Measurements from ENCODE around the gene NAALADL2.

The NAALADL2 gene

GRCh38 chr3:175620093-175620492, 761.0 kb downstream of the NAALADL2 start:
- no peak for DNase-seq

DNA sequence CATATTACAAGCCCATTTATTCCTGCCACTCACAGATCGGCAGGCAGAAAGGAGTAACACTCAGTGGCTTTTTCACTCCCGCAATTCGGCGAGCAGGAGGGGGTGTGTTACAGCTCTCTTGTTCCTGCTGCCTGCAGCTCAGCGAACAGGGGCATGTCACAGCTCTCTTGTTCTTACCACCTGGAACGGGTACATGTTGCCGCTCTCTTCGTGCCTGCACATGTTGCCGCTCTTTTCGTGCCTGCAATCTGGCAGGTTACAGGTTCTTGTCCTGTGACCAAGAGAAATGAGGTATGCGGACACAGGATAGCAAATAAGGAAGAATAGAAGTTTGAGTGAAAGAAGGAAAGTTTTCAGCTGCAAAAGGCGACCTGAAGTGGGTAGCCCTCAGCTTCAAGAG, 761.4 kb downstream of the NAALADL2 start:
- DNase-seq: no peak

- no peak for DNase-seq
Measured at GRCh38 chr3:175640958-175641357, 781.8 kb downstream of the NAALADL2 start.

- DNase-seq: no peak
Measured at GRCh38 chr3:175646865-175647264, 787.7 kb downstream of the NAALADL2 start.

GRCh38 chr3:175648899-175649298, 789.8 kb downstream of the NAALADL2 start:
- no peak for DNase-seq

- DNase-seq: no peak
Measured at GRCh38 chr3:175651716-175652115, 792.6 kb downstream of the NAALADL2 start.

DNA sequence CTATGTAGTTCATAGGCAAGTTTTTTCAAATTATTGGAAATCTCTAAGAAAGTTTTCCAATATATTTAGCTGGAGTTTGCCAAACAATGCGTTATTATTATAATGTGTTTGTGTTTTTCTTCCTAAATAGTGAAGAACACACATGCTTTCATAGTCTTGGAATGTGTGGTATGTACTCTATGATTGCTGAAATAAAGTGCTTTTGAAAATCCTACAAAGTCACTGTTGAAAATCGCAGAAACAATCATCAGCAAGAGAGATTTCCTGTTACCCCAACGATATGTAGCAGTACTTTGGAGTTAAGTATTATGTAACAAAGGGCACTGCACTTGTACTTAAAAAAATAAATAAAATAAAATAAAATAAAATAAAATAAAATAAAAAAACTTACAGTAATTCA, 796.2 kb downstream of the NAALADL2 start:
- no peak for DNase-seq

DNA sequence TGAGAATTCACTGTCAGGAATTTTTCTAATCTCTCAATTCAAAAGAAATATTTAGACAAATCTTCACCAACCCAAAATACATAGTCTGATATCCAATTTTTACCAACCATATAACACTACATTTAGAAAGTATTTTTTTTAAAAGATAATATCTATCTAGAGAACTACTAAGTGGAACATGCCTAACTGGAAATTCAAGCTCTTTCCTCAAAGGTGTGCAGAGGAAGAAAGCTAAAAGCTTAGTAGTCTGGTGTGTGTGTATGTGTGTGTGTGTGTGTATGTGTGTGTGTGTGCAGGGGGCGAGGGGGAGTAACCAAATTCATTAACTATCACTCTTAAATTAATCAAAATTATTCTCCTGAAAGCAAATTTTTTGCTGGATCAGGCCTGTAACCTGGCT, 797.3 kb downstream of the NAALADL2 start:
- DNase-seq: no peak

- DNase-seq: no peak
Measured at GRCh38 chr3:175659670-175660350, 800.7 kb downstream of the NAALADL2 start.

DNA sequence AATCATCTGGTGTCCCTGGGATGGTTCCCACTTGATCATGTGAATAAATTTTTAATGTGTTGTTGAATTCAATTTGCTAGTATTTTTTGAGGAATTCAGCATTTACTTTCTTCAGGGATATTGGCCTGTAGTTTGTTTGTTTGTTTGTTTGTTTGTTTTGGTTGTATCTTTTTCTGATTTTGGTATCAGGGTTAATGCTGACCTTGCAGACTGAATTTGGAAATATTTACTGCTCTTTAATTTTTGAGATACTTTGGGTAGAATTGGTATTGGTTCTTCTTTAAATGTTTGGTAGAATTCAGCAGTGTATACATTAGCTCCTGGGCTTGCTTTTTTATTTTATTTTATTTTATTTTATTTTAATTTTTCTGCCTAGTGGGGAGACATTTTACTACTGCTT, 803.7 kb downstream of the NAALADL2 start:
- DNase-seq: no peak

DNA sequence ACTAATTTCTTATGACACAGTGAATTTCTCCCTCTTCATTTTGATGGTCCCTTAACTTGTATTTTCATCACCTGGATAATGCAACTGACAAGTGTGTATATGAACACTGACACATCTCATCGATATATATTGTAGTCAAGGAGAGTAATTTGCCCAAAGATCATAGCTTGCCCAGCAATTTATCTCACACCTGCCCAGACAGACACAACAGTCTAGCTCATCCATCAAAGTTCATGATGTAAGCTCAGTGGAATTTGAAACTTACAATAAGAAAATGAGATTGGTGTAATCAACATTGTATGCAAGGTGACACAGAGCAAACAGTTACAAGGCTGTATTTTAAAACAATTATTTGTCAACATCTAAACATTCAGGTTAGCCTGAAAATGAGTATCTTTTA, 805.8 kb downstream of the NAALADL2 start:
- no peak for DNase-seq

DNA sequence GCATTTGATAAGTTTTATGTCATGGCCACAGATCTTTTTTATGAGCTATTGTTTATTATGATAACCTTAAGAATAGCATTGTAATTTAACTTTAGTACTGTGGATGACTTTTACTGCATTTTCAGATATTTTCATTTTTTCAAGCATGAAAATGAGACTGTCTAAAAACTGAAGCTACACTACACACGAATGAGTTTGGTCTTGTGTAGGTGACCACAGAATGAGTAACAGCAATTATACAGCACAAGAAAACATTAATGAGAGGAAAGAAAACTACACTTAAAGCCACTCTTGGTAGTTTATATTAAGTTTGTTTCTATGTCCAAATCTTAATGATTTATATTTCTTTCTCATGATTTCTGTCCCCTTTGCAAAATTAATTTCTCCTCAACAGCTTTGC, 809.2 kb downstream of the NAALADL2 start:
- no peak for DNase-seq

- DNase-seq: no peak
Measured at GRCh38 chr3:175670557-175670956, 811.4 kb downstream of the NAALADL2 start.

DNA sequence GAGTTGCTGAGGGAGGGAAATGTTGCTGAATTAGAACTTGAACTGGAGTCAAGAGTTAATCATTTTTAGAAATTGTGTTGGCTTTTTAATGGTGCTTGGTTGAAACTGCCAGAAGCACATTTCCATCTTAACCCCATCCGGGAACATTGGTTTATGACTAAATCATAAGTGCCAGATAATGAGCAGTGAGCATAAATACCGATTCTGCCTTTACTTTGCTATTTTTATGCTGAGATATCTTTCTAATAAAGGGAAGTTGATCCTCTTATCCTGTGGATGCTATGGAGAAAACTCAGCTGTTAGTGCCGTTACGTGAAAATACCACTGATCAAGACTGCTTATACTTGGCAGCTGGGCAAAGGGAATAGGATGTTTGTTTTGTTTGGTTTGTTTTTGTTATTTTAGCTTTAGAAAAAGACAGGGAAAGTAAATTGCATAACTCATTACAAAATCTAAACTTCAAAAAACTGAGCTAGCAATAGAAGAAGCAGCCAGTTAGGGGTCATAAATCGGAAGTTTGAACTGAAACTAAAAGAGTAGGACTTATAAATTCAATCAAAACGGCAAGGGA, 813.1 kb downstream of the NAALADL2 start:
- DNase-seq: no peak

GRCh38 chr3:175679568-175679967, 820.4 kb downstream of the NAALADL2 start:
- no peak for DNase-seq

GRCh38 chr3:175692256-175692655, 833.1 kb downstream of the NAALADL2 start:
- no peak for DNase-seq

- no peak for DNase-seq
Measured at GRCh38 chr3:175695251-175695650, 836.1 kb downstream of the NAALADL2 start.

GRCh38 chr3:175702956-175703355, 843.8 kb downstream of the NAALADL2 start:
- no peak for DNase-seq

GRCh38 chr3:175704366-175705055, 845.4 kb downstream of the NAALADL2 start:
- no peak for DNase-seq

GRCh38 chr3:175713268-175713667, 854.1 kb downstream of the NAALADL2 start:
- no peak for DNase-seq

DNA sequence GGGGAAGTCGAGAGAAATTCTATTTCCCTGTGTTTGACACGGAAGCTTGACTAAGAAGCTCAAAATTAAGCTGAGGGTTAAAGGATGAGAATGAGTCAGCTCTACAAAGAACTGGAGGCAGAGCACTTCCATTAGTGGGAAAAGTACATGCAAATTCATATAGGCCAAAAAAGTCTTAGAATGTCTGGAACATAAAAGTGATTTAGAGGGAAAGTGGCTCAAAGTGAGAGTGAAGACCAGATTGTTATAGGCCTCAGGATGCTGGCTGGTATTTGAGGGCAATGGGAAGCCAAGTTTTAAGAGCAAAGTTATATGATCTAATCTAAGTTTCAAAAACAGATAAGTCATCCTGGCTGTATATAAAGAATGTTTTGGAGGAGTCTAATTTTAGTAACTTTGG, 857.3 kb downstream of the NAALADL2 start:
- DNase-seq: no peak

DNA sequence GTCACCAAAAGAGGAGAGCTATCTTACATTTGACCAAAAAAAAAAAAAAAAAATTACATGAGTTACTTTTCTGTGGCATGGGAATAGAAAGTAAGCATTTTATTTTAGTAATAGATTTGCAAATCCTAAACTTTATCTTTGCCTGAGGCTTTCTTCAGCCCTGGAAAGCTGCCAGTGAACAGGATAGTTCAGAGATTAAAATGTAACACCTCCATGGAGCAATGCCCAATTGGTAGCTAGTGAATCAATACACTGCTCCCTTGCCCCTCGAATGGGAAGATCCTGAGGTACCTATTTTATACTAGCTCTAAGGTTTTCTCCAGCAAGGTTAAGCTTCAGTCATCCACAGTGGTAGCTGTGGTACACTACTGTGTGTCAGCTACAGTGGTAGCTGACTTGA, 867.1 kb downstream of the NAALADL2 start:
- no peak for DNase-seq

GRCh38 chr3:175728566-175728965, 869.4 kb downstream of the NAALADL2 start:
- DNase-seq: no peak

DNA sequence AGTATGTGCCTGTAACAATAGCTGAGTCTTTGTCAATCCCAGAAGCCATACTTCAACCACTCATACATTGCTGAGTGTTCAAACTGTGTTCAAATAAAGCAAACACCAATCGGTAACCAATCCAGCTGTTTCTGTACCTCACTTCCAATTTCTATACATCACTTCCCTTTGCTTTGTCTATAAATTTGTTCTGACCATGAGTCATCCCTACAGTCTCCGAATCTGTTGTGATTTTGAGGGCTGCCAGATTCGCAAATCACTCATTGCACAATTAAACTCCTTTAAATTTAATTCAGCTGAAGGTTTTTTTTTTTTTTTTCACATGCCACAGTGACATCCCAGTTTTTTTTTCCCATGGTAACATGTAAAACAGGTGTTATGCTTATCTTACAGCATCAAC, 870.3 kb downstream of the NAALADL2 start:
- no peak for DNase-seq

DNA sequence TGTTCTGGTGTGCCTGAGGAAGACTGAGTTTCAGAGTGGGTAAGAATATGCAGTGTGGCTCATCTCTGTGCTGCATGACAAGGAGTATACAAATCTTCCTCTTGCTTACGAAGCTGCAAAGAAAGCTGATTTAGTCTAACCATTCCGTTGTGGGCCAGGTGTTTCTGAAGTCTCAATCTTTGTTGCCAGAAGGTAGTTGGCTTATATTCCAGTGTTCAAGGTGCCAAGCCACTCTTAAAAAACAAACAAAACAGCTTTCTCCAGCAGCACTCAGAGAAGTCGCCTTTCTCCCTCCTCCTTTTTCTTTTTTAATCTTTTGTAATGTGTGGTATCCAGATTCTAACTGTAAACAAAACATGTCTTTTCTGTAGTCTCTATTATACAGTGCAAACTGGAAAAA, 872.4 kb downstream of the NAALADL2 start:
- no peak for DNase-seq
